ENCODE measurements around the gene ECE1.
"Not testable (repeated sequence)": the region's sequence is repeated elsewhere in the genome, so short reads cannot be mapped to it uniquely, and the experiment has no call there.

DNA sequence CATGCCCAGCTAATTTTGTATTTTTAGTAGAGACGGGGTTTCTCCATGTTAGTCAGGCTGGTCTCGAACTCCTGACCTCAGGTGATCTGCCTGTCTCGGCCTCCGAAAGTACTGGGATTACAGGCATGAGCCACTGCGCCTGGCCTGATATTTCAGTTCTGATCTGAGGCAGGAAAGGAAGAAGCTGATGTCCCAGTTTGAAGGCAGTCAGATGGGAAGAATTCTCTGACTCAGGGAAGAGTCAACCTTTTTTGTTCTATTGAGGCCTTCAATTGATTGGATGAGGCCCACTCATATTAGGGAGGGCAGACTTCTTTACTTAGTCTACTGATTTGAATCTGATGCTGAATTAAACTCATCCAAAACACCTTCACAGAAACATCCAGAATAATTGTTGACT is 89.0 kb downstream of the ECE1 start:
- TF ChIP-seq, protein P1, sequence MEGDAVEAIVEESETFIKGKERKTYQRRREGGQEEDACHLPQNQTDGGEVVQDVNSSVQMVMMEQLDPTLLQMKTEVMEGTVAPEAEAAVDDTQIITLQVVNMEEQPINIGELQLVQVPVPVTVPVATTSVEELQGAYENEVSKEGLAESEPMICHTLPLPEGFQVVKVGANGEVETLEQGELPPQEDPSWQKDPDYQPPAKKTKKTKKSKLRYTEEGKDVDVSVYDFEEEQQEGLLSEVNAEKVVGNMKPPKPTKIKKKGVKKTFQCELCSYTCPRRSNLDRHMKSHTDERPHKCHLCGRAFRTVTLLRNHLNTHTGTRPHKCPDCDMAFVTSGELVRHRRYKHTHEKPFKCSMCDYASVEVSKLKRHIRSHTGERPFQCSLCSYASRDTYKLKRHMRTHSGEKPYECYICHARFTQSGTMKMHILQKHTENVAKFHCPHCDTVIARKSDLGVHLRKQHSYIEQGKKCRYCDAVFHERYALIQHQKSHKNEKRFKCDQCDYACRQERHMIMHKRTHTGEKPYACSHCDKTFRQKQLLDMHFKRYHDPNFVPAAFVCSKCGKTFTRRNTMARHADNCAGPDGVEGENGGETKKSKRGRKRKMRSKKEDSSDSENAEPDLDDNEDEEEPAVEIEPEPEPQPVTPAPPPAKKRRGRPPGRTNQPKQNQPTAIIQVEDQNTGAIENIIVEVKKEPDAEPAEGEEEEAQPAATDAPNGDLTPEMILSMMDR (conservative IDR thresholded peaks at IDR 0.05; ENCODE audit: low read depth, low read length), result not testable (repeated sequence)
- TF ChIP-seq POLR2A (IDR thresholded peaks at IDR 0.05; ENCODE audit: low read depth, low read length); RCOR1 (IDR thresholded peaks at IDR 0.05; ENCODE audit: insufficient replicate concordance, low read length); MXI1 (IDR thresholded peaks at IDR 0.05; ENCODE audit: borderline replicate concordance, low read depth, low read length); RAD21 (IDR thresholded peaks at IDR 0.05; ENCODE audit: low read length); FOS (IDR thresholded peaks at IDR 0.05; ENCODE audit: low read depth, low read length); MAFK (IDR thresholded peaks at IDR 0.05; ENCODE audit: low read depth, low read length); CHD1 (IDR thresholded peaks at IDR 0.05; ENCODE audit: low read depth, low read length); CEBPB (IDR thresholded peaks at IDR 0.05; ENCODE audit: low read depth, low read length); MAZ (IDR thresholded peaks at IDR 0.05; ENCODE audit: borderline replicate concordance, low read depth, low read length); BHLHE40 (IDR thresholded peaks at IDR 0.05; ENCODE audit: low read depth, low read length); USF2 (IDR thresholded peaks at IDR 0.05; ENCODE audit: low read depth, low read length); RFX5 (IDR thresholded peaks at IDR 0.05; ENCODE audit: low read depth, low read length): not testable (repeated sequence)

Data from IMR-90 (cell line).